HG02798 (cell line): ENCODE measurements around the gene CTNNA3.
A peak's percentile ranks its signal among the peaks of the same experiment; 100 is the strongest.

Source experiments
- ATAC-seq: cut with Tn5 transposase; IDR thresholded peaks from one replicate; pipeline ENCODE4 v1.9.1; 2021; ENCODE audit warnings: mild to moderate bottlenecking; ENCODE audit not compliant: unreplicated experiment, poor library complexity

The CTNNA3 gene

GRCh38 chr10:66223656-66224055 lies 1472.3 kb downstream of the CTNNA3 start:
- no peak for ATAC-seq

GRCh38 chr10:66222462-66223046 lies 1473.4 kb downstream of the CTNNA3 start:
- no peak for ATAC-seq

- ATAC-seq = no peak
Observed at GRCh38 chr10:66218981-66219587, 1476.9 kb downstream of the CTNNA3 start.

- no peak for ATAC-seq
Observed at GRCh38 chr10:66218289-66218688, 1477.7 kb downstream of the CTNNA3 start.

- ATAC-seq = no peak
Observed at GRCh38 chr10:66215920-66216319, 1480.1 kb downstream of the CTNNA3 start.

- no peak for ATAC-seq
Observed at GRCh38 chr10:66214721-66215404, 1481.1 kb downstream of the CTNNA3 start.

- ATAC-seq = no peak
Observed at GRCh38 chr10:66209025-66209424, 1487.0 kb downstream of the CTNNA3 start.

GRCh38 chr10:66204838-66205237 lies 1491.2 kb downstream of the CTNNA3 start:
- ATAC-seq = no peak

- ATAC-seq = no peak
Observed at GRCh38 chr10:66202101-66202500, 1493.9 kb downstream of the CTNNA3 start.

- no peak for ATAC-seq
Observed at GRCh38 chr10:66192162-66192831, 1503.7 kb downstream of the CTNNA3 start.

- ATAC-seq = no peak
Observed at GRCh38 chr10:66190413-66190812, 1505.6 kb downstream of the CTNNA3 start.

- ATAC-seq = no peak
Observed at GRCh38 chr10:66189271-66189670, 1506.7 kb downstream of the CTNNA3 start.

- ATAC-seq = no peak
Observed at GRCh38 chr10:66187053-66187733, 1508.8 kb downstream of the CTNNA3 start.

- no peak for ATAC-seq
Observed at GRCh38 chr10:66183028-66183427, 1513.0 kb downstream of the CTNNA3 start.

GRCh38 chr10:66180581-66181318 lies 1515.2 kb downstream of the CTNNA3 start:
- ATAC-seq = peak; percentile 89

- no peak for ATAC-seq
Observed at GRCh38 chr10:66180021-66180420, 1516.0 kb downstream of the CTNNA3 start.

GRCh38 chr10:66176772-66177171 lies 1519.2 kb downstream of the CTNNA3 start:
- ATAC-seq = no peak

GRCh38 chr10:66167816-66168215 lies 1528.2 kb downstream of the CTNNA3 start:
- no peak for ATAC-seq

- ATAC-seq = no peak
Observed at GRCh38 chr10:66162560-66163143, 1533.3 kb downstream of the CTNNA3 start.

GRCh38 chr10:66151346-66151745 lies 1544.6 kb downstream of the CTNNA3 start:
- no peak for ATAC-seq
